ENCODE data around the gene DOK7. TPM values are rescaled to one million over a fixed set of nuclear protein-coding genes. Genes with fewer than 3 reads are reported as not detected.

DOK7 gene
- total and polyA plus RNA-seq, 3 donors from 2014 or later: 9.3 to 29.5 (median 22.9) TPM

DNA sequence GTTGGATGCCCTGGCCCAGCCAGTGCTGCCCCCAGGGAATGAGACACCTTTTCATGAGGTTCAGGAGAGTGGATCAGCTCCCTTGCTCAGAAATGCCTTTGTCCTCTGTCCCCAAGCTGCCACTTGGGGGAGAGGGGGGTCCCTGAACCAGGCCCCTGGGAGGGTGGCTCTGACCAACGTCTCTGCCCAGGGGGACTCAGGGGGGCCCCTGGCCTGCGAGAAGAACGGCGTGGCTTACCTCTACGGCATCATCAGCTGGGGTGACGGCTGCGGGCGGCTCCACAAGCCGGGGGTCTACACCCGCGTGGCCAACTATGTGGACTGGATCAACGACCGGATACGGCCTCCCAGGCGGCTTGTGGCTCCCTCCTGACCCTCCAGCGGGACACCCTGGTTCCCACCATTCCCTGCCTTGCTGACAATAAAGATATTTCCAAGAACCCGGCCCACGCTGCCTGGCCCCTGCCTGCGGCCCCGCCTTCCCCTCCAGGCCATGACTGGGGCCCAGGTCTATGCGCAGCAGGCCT, 14.0 kb upstream of the DOK7 start:
- Histone ChIP-seq H3K36me3 (ENCODE audit: low read depth, missing control alignments) (no peaks in the 10 kb centered on the region), H3K9me3 (no peaks in the 10 kb centered on the region), H3K4me1 (no peaks in the 10 kb centered on the region), H3K4me3 (no peak overlapping the region), H3K27me3 (no peaks in the 10 kb centered on the region), H3K27ac (no peak overlapping the region)
- 92 to 100% methylated on average over 4 to 21 of the region's 21 CpGs for WGBS, 2 donors
- TF ChIP-seq POLR2A (IDR thresholded peaks at IDR 0.05): no peak
- TF ChIP-seq, protein P1, sequence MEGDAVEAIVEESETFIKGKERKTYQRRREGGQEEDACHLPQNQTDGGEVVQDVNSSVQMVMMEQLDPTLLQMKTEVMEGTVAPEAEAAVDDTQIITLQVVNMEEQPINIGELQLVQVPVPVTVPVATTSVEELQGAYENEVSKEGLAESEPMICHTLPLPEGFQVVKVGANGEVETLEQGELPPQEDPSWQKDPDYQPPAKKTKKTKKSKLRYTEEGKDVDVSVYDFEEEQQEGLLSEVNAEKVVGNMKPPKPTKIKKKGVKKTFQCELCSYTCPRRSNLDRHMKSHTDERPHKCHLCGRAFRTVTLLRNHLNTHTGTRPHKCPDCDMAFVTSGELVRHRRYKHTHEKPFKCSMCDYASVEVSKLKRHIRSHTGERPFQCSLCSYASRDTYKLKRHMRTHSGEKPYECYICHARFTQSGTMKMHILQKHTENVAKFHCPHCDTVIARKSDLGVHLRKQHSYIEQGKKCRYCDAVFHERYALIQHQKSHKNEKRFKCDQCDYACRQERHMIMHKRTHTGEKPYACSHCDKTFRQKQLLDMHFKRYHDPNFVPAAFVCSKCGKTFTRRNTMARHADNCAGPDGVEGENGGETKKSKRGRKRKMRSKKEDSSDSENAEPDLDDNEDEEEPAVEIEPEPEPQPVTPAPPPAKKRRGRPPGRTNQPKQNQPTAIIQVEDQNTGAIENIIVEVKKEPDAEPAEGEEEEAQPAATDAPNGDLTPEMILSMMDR (IDR thresholded peaks at IDR 0.05): no peak
- DNase-seq: no peak
- intact Hi-C loops (cut with DNase I; ENCODE audit: low total_unique reads): no loop called here

DNA sequence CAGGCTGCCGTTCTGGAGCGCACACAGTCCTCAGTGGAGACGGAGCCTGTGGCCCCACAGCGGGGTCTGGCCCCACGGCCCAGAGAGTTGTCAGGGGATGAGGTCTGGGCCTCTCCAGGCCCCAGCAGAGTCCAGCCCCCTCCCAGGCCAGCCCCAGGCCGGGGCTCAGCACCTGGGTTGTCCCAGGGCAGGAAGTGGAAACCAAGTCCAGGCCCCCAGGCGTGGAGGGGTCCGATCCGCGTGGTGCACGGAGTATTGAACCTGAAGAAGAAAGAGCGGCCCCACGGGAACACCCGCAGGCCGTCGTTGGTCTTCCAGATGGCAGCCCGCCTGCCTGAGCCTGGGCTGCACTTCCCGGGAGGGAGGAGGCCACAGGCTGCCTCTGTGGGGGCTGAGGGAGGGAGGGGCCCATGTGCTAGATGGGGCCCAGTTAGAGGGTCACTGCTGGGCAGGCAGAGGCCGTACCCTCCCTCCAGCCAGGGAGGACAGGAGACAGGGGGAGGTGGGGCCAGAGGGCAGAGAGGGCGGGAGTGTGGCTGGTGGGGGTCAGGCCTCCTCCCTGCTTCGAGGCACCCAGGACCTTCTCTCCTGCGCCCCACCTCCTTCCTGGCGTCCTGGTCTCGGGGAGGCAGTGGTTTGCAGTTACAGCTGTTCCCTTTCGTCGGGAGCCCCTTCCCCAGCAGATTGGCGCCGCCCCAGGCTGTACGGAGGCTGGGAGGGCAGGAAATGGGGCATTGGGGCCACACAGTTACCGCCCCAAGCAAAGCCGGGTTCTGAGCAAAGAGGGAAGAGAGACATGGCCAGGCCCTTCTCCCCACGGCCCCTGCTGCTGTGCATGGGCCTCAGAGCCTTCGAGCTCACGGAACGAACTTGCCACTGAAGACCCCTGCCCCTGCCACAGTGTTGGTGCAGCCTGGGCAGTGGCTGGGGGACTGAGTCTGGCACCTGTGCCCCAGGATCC, 13.3 kb upstream of the DOK7 start:
- no peaks in the 10 kb centered on the region for H3K9me3 ChIP-seq
- intact Hi-C loops (cut with DNase I; ENCODE audit: low total_unique reads): no loop called here
- TF ChIP-seq POLR2A (IDR thresholded peaks at IDR 0.05): no peak
- TF ChIP-seq, protein P1 (IDR thresholded peaks at IDR 0.05): no peak
- no peaks in the 10 kb centered on the region for H3K4me1 ChIP-seq
- H3K36me3 ChIP-seq (ENCODE audit: low read depth, missing control alignments): no peaks in the 10 kb centered on the region
- H3K27me3 ChIP-seq: no peaks in the 10 kb centered on the region
- DNase-seq: no peak
- no peak overlapping the region for H3K4me3 ChIP-seq
- WGBS, 2 donors: 78 to 82% methylated on average over 28 to 35 of the region's 35 CpGs
- no peak overlapping the region for H3K27ac ChIP-seq

DNA sequence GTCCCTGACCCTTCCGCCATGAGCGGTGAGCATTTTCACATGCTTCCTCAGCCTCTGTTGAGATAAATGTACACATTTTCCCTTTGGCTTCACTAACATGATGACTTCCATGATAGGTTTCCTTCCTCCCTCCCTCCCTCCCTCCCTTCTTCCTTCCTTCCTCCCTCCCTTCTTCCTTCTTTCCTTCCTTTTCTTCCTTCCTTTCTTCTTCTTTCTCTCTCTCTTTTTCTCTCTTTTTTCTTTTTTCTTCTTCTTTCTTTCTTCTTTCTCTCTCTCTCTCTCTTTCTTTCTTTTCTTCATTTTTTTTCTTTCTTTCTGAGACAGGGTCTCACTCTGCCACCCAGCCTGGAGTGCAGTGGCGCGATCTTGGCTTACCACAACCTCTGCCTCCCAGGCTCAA, 12.5 kb upstream of the DOK7 start:
- no peak for DNase-seq
- intact Hi-C loops (cut with DNase I; ENCODE audit: low total_unique reads): no loop called here
- WGBS, 2 donors: 97 to 100% methylated on average over 4 of the region's 4 CpGs
- H3K36me3 ChIP-seq (ENCODE audit: low read depth, missing control alignments): no peaks in the 10 kb centered on the region
- no peaks in the 10 kb centered on the region for H3K27me3 ChIP-seq
- no peak overlapping the region for H3K4me3 ChIP-seq
- no peaks in the 10 kb centered on the region for H3K4me1 ChIP-seq
- H3K9me3 ChIP-seq: no peaks in the 10 kb centered on the region
- no peak for TF ChIP-seq POLR2A (IDR thresholded peaks at IDR 0.05)
- TF ChIP-seq, protein P1 (IDR thresholded peaks at IDR 0.05): no peak
- H3K27ac ChIP-seq: no peak overlapping the region

DNA sequence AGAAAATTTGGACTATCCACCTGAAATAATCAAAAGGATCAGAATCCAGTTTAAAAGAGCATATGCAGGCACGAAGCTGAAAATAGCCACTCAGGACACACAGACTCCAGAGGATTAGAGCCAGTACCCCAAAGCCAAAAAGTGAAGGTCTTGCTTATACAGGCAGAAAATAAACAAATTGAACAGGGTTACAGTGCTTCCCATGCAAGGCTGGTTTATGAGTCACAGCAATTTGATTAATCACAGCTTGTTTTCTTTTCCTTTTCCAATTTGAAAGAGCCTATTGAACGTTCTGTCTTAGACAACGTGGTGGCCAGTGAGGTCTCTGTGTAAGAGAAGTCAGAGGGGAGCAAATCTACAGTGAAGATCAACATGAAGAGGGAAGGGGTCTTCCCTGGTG, 11.2 kb upstream of the DOK7 start:
- TF ChIP-seq, protein P1 (IDR thresholded peaks at IDR 0.05): no peak
- TF ChIP-seq POLR2A (IDR thresholded peaks at IDR 0.05): no peak
- no peak for DNase-seq
- 50 to 56% methylated on average over 3 of the region's 3 CpGs for WGBS, 2 donors
- Histone ChIP-seq H3K27me3 (no peaks in the 10 kb centered on the region), H3K9me3 (no peaks in the 10 kb centered on the region), H3K36me3 (ENCODE audit: low read depth, missing control alignments) (no peaks in the 10 kb centered on the region), H3K4me3 (no peak overlapping the region), H3K4me1 (no peaks in the 10 kb centered on the region), H3K27ac (no peak overlapping the region)
- intact Hi-C loops (cut with DNase I; ENCODE audit: low total_unique reads): no loop called here

Measured in testis (tissue), 3 donors.